ENCODE measurements around the gene AKT3.

- TF ChIP-seq YY1 (IDR thresholded peaks at IDR 0.05; ENCODE audit: low read depth), result no peak
- no peak for TF ChIP-seq REST (IDR thresholded peaks at IDR 0.05; ENCODE audit: low read depth)
- TF ChIP-seq EGR1 (IDR thresholded peaks at IDR 0.05), result no peak
Measured at GRCh38 chr1:243758647-243759046, 91.4 kb downstream of the AKT3 start.
